HG03025 (cell line): ENCODE results near the gene ZW10.
"Not testable (repeated sequence)": the region's sequence is repeated elsewhere in the genome, so short reads cannot be mapped to it uniquely, and the experiment has no call there.

ENCODE experiments used
- ATAC-seq: cut with Tn5 transposase; IDR thresholded peaks from one replicate; pipeline ENCODE4 v1.9.1; 2021; ENCODE audit warnings: mild to moderate bottlenecking, moderate library complexity; ENCODE audit not compliant: unreplicated experiment, low FRiP score

ZW10 gene

GRCh38 chr11:113764527-113765219, 8.8 kb downstream of the ZW10 start:
- no peak for ATAC-seq

- not testable (repeated sequence) for ATAC-seq
Measured at GRCh38 chr11:113763040-113763439, 10.5 kb downstream of the ZW10 start.

GRCh38 chr11:113760241-113760640, 13.3 kb downstream of the ZW10 start:
- ATAC-seq = no peak

- ATAC-seq = no peak
Measured at GRCh38 chr11:113752932-113753331, 20.6 kb downstream of the ZW10 start.

- no peak for ATAC-seq
Measured at GRCh38 chr11:113736323-113736722, 37.2 kb downstream of the ZW10 start.

- ATAC-seq = no peak
Measured at GRCh38 chr11:113732092-113732491, 41.4 kb downstream of the ZW10 start.

GRCh38 chr11:113730887-113731726, 42.4 kb downstream of the ZW10 start:
- no peak for ATAC-seq

- ATAC-seq = no peak
Measured at GRCh38 chr11:113729456-113729855, 44.0 kb downstream of the ZW10 start.

- no peak for ATAC-seq
Measured at GRCh38 chr11:113728814-113729213, 44.7 kb downstream of the ZW10 start.

GRCh38 chr11:113725913-113726312, 47.6 kb downstream of the ZW10 start:
- no peak for ATAC-seq

- no peak for ATAC-seq
Measured at GRCh38 chr11:113725407-113725806, 48.1 kb downstream of the ZW10 start.

- no peak for ATAC-seq
Measured at GRCh38 chr11:113724778-113725177, 48.7 kb downstream of the ZW10 start.

- no peak for ATAC-seq
Measured at GRCh38 chr11:113723787-113724186, 49.7 kb downstream of the ZW10 start.

- ATAC-seq = no peak
Measured at GRCh38 chr11:113722934-113723333, 50.6 kb downstream of the ZW10 start.

- no peak for ATAC-seq
Measured at GRCh38 chr11:113722221-113722620, 51.3 kb downstream of the ZW10 start.

GRCh38 chr11:113721462-113722066, 51.9 kb downstream of the ZW10 start:
- ATAC-seq = no peak

GRCh38 chr11:113720478-113720877, 53.0 kb downstream of the ZW10 start:
- ATAC-seq = not testable (repeated sequence)

GRCh38 chr11:113715882-113716625, 57.4 kb downstream of the ZW10 start:
- no peak for ATAC-seq

- no peak for ATAC-seq
Measured at GRCh38 chr11:113715273-113715672, 58.2 kb downstream of the ZW10 start.

- no peak for ATAC-seq
Measured at GRCh38 chr11:113710989-113711388, 62.5 kb downstream of the ZW10 start.
